CD14-positive monocyte (primary cell): Measurements from ENCODE around the gene POLD4. TPM values are rescaled to one million over a fixed set of nuclear protein-coding genes. Genes with fewer than 3 reads are reported as not detected.

ENCODE experiments used
- DNase-seq, 3 donors: peaks; one replicate each; pipeline ENCODE4 v3.0.0-alpha.2; 2011 to 2022
- H2AFZ ChIP-seq: 2 replicates; pipeline ENCODE4 v1.6.0; 2012; ENCODE audit warnings: mild to moderate bottlenecking, low read depth, low read length, inconsistent platforms; ENCODE audit not compliant: insufficient read depth, poor library complexity, severe bottlenecking
- H3K27ac ChIP-seq, 2 donors: 1 replicate in 1 of 2; 2 replicates in 1 of 2; pipeline ENCODE4 v1.5.1; 2012 to 2013; ENCODE audit warnings: low read length in 2 of 2, control low read depth in 1 of 2, inconsistent platforms in 1 of 2, low read depth in 1 of 2, mild to moderate bottlenecking in 1 of 2
- H3K27me3 ChIP-seq, 2 donors: one replicate each; pipeline versions ENCODE4 v1.6.0 to v1.6.1; 2011 to 2013; ENCODE audit warnings: low read length in 2 of 2; ENCODE audit not compliant: control insufficient read depth in 2 of 2, insufficient read depth in 2 of 2
- H3K36me3 ChIP-seq, 2 donors: replicated peaks in 1 of 2; 1 replicate in 1 of 2; 2 replicates in 1 of 2; pipeline versions ENCODE4 v1.5.1 to v1.6.1; 2012 to 2013; ENCODE audit warnings: low read length in 2 of 2, control low read depth in 1 of 2, inconsistent platforms in 1 of 2, mild to moderate bottlenecking in 1 of 2; ENCODE audit not compliant: insufficient read depth in 2 of 2, control insufficient read depth in 1 of 2
- H3K4me1 ChIP-seq, 2 donors: 1 replicate in 1 of 2; 2 replicates in 1 of 2; pipeline versions ENCODE4 v1.5.1 to v1.6.1; 2012 to 2013; ENCODE audit warnings: low read length in 2 of 2, control low read depth in 1 of 2, inconsistent platforms in 1 of 2, mild to moderate bottlenecking in 1 of 2, moderate library complexity in 1 of 2; ENCODE audit not compliant: insufficient read depth in 2 of 2, control insufficient read depth in 1 of 2
- H3K4me2 ChIP-seq: replicated peaks from 2 replicates; pipeline ENCODE3; 2012; ENCODE audit warnings: low read length, moderate library complexity, mild to moderate bottlenecking; ENCODE audit not compliant: poor library complexity, severe bottlenecking; ENCODE audit errors: extremely low read depth
- H3K4me3 ChIP-seq, 3 experiments: fragments of 200-600 bp in 1 of 3; sonication (generic) in 1 of 3; replicated peaks in 1 of 3; 1 replicate in 2 of 3; 2 replicates in 1 of 3; pipeline ENCODE4 v1.5.1; 2011 to 2013; ENCODE audit warnings: low read length in 3 of 3, mild to moderate bottlenecking in 3 of 3, control low read depth in 2 of 3, low read depth in 2 of 3, inconsistent platforms in 1 of 3, moderate library complexity in 1 of 3
- H3K79me2 ChIP-seq: 2 replicates; pipeline ENCODE4 v1.6.0; 2012; ENCODE audit warnings: mild to moderate bottlenecking, control low read depth, inconsistent platforms, low read length, moderate library complexity; ENCODE audit not compliant: insufficient read depth
- H3K9ac ChIP-seq: 2 replicates; pipeline ENCODE4 v1.6.0; 2017; ENCODE audit warnings: low read length, mild to moderate bottlenecking; ENCODE audit not compliant: insufficient read depth, poor library complexity, severe bottlenecking
- H3K9me3 ChIP-seq, 2 donors: replicated peaks in 1 of 2; 1 replicate in 1 of 2; 2 replicates in 1 of 2; pipeline versions ENCODE4 v1.5.1 to v1.6.1; 2012 to 2013; ENCODE audit warnings: low read length in 2 of 2, control low read depth in 1 of 2; ENCODE audit not compliant: control insufficient read depth in 1 of 2, insufficient read depth in 1 of 2
- H4K20me1 ChIP-seq: 2 replicates; pipeline ENCODE4 v1.6.0; 2012; ENCODE audit warnings: mild to moderate bottlenecking, low read length, control low read depth, moderate library complexity; ENCODE audit not compliant: insufficient read depth
- H3K27ac Mint-ChIP-seq, 7 donors: one replicate each; pipeline ENCODE4 v1.8.0; 2020; ENCODE audit warnings: mild to moderate bottlenecking in 7 of 7, mixed read lengths in 7 of 7, moderate library complexity in 6 of 7, inconsistent platforms in 2 of 7
- H3K27me3 Mint-ChIP-seq, 3 donors: one replicate each; pipeline ENCODE4 v1.8.0; 2021 to 2022; ENCODE audit warnings: low read depth in 3 of 3, mild to moderate bottlenecking in 3 of 3, mixed read lengths in 3 of 3, moderate library complexity in 3 of 3, inconsistent platforms in 1 of 3
- H3K36me3 Mint-ChIP-seq, 2 donors: one replicate each; pipeline ENCODE4 v1.8.0; 2020; ENCODE audit warnings: mixed read lengths in 2 of 2, inconsistent platforms in 1 of 2, mild to moderate bottlenecking in 1 of 2
- H3K4me1 Mint-ChIP-seq: one replicate; pipeline ENCODE4 v1.8.0; 2020; ENCODE audit warnings: mild to moderate bottlenecking, mixed read lengths
- H3K4me3 Mint-ChIP-seq, 2 donors: one replicate each; pipeline ENCODE4 v1.8.0; 2020; ENCODE audit warnings: mild to moderate bottlenecking in 2 of 2, mixed read lengths in 2 of 2, moderate library complexity in 1 of 2
- H3K9me3 Mint-ChIP-seq, 7 donors: one replicate each; pipeline ENCODE4 v1.8.0; 2020 to 2022; ENCODE audit warnings: mixed read lengths in 7 of 7, mild to moderate bottlenecking in 6 of 7, moderate library complexity in 6 of 7, inconsistent platforms in 2 of 7
- CTCF ChIP-seq: fragments of 200-600 bp; IDR thresholded peaks from one replicate; pipeline ENCODE4 v1.8.0; 2022; ENCODE audit warnings: antibody characterized with exemption, mild to moderate bottlenecking
- WGBS: methylation state at CpG from one replicate; pipeline ENCODE4 v1.1.5; 2013; ENCODE audit warnings: missing lambda C conversion rate; ENCODE audit not compliant: insufficient coverage; 5-methylcytosine and 5-hydroxymethylcytosine counted together
- intact Hi-C, 2 donors: fragments of 100-400 bp; cut with micrococcal nuclease; formaldehyde crosslinking; loops; one replicate each; pipeline versions ENCODE4 v1.15.0 to v1.15.1; 2023
- polyA plus RNA-seq, 3 donors: library from polyadenylated mRNA; depleted of rRNA in 1 of 3; unstranded in 2 of 3; stranded (reverse) in 1 of 3; fragments of 300-500 nt in 2 of 3; fragments of >200 nt in 1 of 3; fragmentation: Illumina TruSeq in 2 of 3; gene quantifications; 1 replicate in 2 of 3; 2 replicates in 1 of 3; pipeline ENCODE4 v1.2.3, GENCODE V29; 2012 to 2021

The POLD4 gene
- polyA plus RNA-seq, 3 donors, result 157 to 205 (median 176) TPM

- no peaks in the 10 kb centered on the region for H3K27me3 ChIP-seq
- H3K9me3 Mint-ChIP-seq, result peaks cover 0 to 2% (median 0%) of the 10 kb centered on the region in 7 donors
- H3K79me2 ChIP-seq, result peaks cover 36% of the 10 kb centered on the region
- H3K27ac Mint-ChIP-seq, result peak overlapping the region; percentile 62 to 90 (median 86)
- H3K27ac ChIP-seq, result peak overlapping the region; percentile 8 to 45
- H3K27me3 Mint-ChIP-seq, result peaks cover 9 to 36% (median 17%) of the 10 kb centered on the region in 3 donors
- intact Hi-C loops, result loop anchor here (1.0 to 5.0 kb wide), 3 partner anchors 10 to 99 kb away; no protein-coding TSS in a partner anchor
- peaks cover 10% of the 10 kb centered on the region for H4K20me1 ChIP-seq
- H3K4me3 Mint-ChIP-seq, result peak overlapping the region; percentile 89 to 91
- H3K4me1 Mint-ChIP-seq, result peaks cover 70% of the 10 kb centered on the region
- H3K9me3 ChIP-seq, result no peaks in the 10 kb centered on the region
- peak overlapping the region; percentile 93 for H3K4me2 ChIP-seq
- H3K9ac ChIP-seq, result no peak overlapping the region
- 42% methylated on average over 6 of the region's 8 CpGs for WGBS
- TF ChIP-seq CTCF, result peak; percentile 66
- peaks cover 52 to 69% of the 10 kb centered on the region in 2 donors for H3K4me1 ChIP-seq
- H3K4me3 ChIP-seq, result peak overlapping the region in 2 of 3 experiments; percentile 37 to 82
- H3K36me3 ChIP-seq, result no peaks in the 10 kb centered on the region
- peak; percentile 48 to 72 (median 70) for DNase-seq
- H2AFZ ChIP-seq, result no peak overlapping the region
- H3K36me3 Mint-ChIP-seq, result peaks cover 19 to 23% of the 10 kb centered on the region in 2 donors
These were observed 18.0 kb upstream of the POLD4 start for GRCh38 chr11:67371189-67371910.

GRCh38 chr11:67370351-67371076, 17.2 kb upstream of the POLD4 start:
- peaks cover 52 to 69% of the 10 kb centered on the region in 2 donors for H3K4me1 ChIP-seq
- no peak for DNase-seq
- Mint-ChIP-seq H3K9me3 (peaks cover 0 to 5% (median 0%) of the 10 kb centered on the region in 7 donors), H3K27me3 (peaks cover 4 to 34% (median 22%) of the 10 kb centered on the region in 3 donors), H3K4me3 (peak overlapping the region in 1 of 2 donors; percentile 43), H3K36me3 (peaks cover 27 to 32% of the 10 kb centered on the region in 2 donors), H3K4me1 (peaks cover 75% of the 10 kb centered on the region), H3K27ac (peak overlapping the region in 5 of 7 donors; percentile 64 to 86 (median 81))
- H3K9ac ChIP-seq, result no peak overlapping the region
- peak overlapping the region; percentile 93 for H3K4me2 ChIP-seq
- intact Hi-C loops, result loop anchor here (1.0 to 5.0 kb wide), 3 partner anchors 11 to 98 kb away; no protein-coding TSS in a partner anchor
- no peak for TF ChIP-seq CTCF
- H4K20me1 ChIP-seq, result peaks cover 10% of the 10 kb centered on the region
- H3K36me3 ChIP-seq, result peaks cover 0 to 4% of the 10 kb centered on the region in 2 donors
- peaks cover 36% of the 10 kb centered on the region for H3K79me2 ChIP-seq
- no peak overlapping the region for H2AFZ ChIP-seq
- peak overlapping the region in 1 of 2 donors; percentile 45 for H3K27ac ChIP-seq
- no peaks in the 10 kb centered on the region for H3K27me3 ChIP-seq
- WGBS, result 44% methylated on average over 8 of the region's 14 CpGs
- H3K9me3 ChIP-seq, result no peaks in the 10 kb centered on the region
- peak overlapping the region in 1 of 3 experiments; percentile 82 for H3K4me3 ChIP-seq
